GM21528 (cell line): ENCODE results near the gene RNF180.
"Not testable (repeated sequence)": the region's sequence is repeated elsewhere in the genome, so short reads cannot be mapped to it uniquely, and the experiment has no call there.

Experiments
- ATAC-seq: cut with Tn5 transposase; IDR thresholded peaks from one replicate; pipeline ENCODE4 v1.9.1; 2021; ENCODE audit warnings: mild to moderate bottlenecking, moderate library complexity; ENCODE audit not compliant: unreplicated experiment, low FRiP score

RNF180 gene

DNA sequence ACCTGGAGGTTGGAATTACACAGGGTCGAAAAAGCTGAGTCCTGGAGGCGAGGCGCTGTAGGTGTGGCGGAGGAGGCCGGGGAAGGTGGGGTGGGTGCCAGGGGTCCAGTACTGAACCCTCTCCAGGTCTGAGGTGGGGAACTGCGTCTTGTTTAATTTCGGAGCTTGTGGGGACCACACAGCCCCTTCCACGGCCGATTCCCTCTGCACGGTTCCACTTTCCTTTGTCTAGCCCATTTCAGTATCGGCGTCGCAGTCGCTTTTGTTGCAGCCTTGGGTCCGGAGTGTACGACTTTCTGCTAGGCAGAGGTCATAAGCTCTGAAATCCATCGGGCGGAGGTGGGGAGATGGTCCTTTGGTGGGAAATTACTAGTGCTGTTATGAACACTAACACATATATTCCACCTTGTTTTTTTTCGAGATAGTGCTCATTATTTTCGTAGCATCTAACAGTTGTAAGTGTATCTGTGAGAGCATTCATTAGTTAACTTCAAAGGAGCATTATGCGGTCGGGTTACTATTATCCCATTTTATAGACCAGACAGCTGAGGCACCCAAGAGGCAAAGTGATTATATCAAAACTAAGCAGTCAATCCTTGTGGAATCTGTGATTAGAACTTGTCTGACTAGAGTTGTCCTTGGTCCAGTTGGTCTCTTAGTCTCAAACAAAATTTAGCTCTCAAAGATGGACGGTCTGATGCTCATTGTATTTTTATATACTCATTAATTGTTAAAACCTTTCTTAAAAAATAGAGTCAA is 737 bp downstream of the RNF180 start:
- no peak for ATAC-seq

DNA sequence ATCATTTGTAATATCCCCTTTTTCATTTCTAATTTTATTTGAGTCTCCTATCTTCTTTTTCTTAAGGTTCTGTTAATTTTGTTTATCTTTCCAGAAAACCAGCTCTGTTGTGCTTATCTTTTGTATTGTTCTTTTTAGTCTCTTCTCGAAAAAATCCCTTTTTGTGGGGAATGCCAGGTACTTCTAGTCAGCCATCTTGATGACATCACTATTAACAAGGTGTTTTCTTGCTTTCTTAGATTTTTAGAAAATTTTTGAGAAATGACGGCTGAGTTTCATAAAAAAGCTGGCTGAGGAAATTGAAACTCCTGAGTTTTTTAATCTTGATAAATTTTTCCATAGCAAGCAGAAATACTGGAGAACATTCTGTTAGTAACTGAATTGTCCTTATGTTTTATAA is 10.7 kb downstream of the RNF180 start:
- no peak for ATAC-seq

DNA sequence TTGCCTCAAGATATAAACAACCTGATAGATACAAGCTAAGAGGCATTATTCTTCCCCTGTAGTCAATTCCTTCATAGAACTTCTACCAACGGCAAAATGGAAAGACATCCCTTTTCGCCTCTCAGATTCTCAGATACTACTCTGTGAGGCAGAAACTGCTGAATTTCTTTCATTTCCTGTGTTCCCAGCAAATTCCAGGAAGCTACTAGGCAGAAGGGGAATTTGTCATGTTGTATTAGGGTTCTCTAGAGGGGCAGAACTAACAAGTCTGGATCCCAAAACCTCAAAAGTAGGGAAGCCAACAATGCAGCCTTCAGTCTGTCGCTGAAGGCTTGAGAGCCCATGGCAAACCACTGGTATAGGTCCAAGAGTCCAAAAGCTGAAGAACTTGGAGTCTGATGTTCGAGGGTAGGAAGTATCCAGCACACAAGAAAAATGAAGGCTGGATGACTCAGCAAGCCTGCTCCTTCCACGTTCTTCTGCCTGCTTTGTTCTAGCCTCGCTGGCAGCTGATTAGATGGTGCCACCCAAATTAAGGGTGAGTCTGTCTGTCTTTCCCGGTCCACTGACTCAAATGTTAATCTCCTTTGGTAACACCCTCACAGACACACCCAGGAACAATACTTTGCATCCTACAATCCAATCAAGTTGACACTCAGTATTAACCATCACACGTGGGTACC is 15.2 kb downstream of the RNF180 start:
- no peak for ATAC-seq

DNA sequence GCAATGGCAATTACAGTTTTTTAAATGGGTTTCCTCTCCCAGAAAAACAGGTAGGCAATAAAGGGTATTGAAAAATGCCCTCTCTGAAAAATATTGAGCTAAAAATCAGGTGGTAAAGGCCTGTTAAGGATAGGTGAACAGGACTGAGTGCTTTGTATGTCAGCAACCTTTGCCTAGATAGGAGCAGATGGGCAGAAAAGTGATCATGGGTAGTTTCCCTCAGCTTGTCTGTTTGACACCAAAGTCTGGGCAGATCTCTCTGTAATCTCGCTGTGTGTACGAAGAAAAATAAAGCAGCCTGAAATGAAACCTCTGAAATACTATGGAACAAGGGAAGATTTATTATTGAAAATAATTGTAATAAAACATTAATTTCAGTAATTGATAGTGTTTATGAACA is 15.8 kb downstream of the RNF180 start:
- no peak for ATAC-seq

DNA sequence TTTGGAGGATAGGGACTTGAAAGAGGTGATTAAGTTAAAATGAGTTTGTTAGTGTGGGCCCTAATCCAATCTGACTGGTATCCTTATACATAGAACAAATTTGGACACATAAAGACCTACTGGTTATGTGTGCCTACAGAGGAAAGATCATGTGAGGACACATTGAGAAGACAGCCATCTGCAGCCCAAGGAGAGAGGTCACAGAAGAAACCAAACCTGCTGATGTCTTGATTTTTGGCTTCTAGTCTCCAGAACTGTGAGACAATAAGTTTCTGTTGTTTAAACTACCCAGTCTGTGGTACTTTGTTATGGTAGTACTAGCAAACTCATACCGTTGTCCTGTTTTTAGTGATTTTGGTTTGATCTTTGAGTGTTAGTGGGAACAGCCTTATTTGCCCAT is 18.3 kb downstream of the RNF180 start:
- no peak for ATAC-seq

DNA sequence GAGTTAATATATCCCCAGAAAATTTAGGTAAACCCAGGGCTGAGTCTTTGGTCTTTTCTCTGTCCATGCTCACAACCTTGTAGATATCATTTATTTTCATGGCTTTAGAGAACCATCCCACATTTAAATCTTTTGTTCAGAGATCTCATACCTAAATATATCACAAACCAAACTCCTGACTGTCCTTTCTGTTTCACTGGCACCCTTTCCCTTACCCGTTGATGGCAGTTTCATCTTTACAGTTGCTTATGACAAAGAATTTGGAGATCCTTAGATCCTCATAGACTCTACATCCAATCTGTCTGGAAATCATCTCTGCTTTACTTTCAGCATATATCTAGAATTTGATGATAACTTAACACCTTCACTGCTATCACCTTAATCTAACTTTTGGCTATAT is 19.2 kb downstream of the RNF180 start:
- ATAC-seq = no peak

DNA sequence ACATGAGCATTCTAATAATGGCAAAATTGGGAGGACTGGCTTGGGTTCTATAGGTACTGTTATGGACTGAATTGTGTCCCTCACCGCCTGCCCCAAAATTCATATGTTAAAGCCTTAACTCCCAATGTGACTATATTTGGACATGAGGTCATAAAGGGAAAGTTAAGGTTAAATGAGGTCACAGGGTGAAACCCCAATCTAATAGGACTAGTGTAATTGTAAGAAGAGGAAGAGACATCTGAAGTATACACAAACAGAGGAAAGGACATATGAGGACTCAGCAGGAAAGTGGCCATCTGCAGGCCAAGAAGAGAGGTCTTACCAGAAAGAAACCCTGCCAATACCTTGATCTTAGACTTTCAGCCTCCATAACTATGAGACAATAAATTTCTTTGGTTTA is 23.1 kb downstream of the RNF180 start:
- no peak for ATAC-seq

DNA sequence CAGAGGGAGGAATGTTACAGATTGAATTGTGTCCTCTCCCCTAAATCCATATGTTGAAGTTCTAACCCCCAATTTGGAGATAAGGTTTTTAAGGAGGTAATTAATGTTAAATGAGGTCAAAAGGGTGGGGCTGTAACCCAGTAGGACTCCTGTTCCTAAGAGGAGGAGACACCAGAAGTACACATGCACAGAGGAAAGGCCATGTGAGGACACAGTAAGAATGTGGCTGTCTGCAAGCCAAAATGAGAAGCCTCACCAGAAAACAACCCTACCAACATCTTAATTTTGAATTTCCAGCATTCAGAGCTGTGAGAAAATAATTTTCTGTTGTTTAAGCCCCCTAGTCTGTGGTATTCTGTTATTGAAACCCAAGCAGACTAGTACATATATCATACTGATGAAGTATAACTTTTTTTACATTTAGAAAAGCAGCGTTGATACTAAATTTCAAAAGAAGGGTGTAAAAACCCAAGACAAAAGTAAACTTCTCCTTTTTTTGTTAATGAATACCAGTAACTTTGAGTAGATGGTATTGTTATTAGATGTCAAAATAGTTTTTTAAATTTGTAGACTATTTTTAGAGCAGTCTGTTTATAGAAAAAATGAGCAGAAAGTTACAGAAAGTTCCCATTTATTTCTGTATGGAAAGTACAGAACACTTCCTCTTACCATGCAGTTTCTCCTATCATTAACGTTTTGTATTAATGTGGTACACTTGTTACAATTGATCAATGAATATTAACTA is 25.1 kb downstream of the RNF180 start:
- ATAC-seq = no peak

DNA sequence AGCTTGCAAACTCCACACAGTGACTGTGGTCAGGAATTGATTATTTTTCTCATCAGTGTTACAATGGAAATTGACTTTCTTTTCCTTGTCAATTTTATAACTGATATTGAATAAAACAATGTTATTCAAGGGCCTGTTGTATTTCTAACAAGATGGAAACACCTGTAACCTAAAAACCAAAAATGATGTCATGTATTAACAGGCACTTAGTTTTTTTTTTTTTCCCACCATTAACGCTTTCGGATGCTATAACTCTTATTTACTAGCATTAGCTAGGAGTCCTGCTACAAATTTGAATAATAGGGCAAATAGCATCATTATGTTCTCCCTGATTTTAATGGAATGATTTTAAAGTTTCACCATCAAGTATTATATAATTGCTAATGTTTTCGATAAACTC is 30.3 kb downstream of the RNF180 start:
- ATAC-seq = no peak

DNA sequence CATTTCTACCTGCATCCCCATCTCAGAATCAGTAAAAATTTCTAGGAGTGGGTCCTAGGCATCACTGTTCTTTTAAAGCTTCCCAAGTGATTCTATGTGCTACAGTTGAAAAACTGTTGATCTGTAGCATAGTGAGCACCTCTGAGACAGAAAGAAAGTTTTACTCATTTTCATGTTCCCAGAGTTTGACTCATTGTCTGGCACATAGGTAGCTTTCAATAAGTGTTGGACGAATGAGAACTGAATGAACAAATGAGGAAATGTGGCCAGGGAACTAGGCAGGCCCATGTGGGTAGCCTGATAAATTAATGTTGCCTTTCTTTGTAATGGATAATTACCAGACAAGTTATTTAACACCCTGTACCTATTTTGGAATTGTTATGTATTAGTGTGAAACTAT is 33.8 kb downstream of the RNF180 start:
- no peak for ATAC-seq

DNA sequence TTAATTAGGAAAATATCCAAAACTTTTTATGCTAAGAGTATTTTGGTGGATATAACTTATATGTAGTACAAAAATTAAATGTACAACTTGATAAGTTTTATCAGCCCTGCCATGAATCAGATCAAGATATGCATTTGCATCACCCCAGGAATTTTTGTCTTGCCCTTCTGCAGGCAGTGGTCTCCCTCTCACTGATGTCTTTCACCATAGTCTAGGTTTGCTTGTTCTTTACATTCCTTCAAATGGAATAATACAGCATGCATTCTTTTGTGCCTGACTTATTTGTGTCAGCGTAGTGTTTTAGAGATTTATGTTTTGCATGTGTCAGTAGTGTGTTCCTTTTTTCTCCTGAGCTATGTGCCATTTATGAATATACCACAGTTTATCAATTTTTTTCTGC is 36.4 kb downstream of the RNF180 start:
- no peak for ATAC-seq

DNA sequence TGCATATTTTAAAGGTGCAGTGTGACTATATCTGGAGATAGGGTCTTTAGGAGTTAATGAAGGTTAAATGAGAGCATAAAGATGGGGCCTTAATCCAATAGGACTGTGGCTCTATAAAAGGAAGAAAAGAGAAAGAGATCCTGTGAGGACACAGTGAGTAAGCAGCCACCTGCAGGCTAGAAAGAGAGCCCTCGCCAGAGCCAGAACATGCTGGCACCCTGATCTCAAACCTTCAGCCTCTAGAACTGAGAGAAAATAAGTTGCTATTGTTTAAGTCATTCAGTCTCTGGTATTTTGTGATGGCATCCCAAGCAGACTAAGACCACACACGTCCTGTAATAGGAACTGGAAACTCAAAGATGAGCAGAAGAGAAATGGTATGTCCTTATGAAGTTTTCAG is 41.0 kb downstream of the RNF180 start:
- ATAC-seq = no peak

DNA sequence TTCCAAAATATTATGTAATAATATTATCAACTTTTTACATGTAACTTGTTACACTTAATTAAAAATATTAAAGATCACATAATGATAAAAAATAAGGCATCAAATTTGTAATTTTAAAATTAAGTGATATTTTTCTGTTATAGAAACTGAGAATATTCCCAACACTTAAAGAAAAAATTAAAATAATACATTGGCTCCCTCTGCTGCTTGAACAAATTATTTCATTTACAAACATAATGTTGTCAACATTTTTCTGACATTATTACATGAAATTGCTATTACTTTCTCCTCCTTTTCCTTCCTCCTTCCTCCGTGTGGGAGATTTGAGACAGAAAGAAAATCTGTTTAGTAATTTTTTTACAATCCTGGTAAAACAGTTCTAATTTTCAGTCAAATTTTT is 42.3 kb downstream of the RNF180 start:
- no peak for ATAC-seq

DNA sequence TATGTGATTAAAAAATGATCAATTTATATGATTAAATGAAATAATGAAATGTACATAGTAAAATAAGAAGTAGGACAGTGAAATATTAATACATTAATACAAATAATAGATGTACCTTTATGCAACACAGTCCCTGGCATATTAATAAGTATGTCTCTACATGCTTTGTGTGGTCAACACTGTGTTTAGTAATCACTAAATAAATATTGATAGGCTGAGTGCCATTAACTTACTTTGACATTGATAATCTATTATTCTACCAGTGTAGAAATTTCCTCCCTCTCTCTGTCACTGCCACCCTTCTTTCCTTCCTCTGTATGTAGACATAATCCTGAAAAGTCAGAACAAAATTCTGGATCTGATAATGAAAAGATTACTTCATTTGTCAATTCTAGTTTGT is 43.7 kb downstream of the RNF180 start:
- no peak for ATAC-seq

DNA sequence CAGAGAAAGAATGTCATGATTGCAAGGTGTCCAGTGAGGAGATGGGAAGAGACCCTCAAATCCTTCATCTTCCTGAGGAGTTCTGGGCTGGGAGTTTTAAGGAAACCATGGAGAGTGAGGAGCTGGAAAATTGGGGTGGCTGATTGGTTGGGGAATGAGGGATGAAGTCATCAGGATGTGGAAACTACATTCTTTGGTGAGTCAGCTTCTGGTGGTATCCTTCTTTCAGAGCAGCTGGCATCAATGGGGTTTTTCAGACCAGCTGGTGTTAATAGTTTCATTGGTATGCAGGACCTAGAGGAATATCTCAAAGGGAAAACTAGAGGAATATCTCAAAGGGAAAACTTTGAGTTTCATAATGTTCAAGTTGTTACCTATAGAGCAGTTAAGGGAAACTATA is 45.2 kb downstream of the RNF180 start:
- ATAC-seq = no peak

DNA sequence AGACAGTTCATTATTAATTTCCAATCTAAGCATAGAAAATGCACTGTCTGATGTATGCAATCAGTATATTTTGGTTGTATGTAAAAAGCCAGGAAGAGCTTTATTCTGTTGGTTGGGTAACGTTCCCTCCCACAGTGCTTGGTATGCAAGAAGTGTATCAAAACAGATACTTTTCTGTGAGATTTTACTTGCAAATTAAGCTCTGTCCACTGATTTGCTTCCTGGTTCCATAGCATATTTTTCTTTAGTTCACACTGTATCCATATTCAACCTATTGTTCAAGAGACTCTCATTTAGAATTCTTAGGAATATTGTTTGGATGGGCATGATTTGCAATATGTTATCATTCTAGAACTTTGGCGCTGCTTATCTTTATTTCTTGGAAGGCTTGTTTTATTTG is 47.4 kb downstream of the RNF180 start:
- ATAC-seq = no peak

DNA sequence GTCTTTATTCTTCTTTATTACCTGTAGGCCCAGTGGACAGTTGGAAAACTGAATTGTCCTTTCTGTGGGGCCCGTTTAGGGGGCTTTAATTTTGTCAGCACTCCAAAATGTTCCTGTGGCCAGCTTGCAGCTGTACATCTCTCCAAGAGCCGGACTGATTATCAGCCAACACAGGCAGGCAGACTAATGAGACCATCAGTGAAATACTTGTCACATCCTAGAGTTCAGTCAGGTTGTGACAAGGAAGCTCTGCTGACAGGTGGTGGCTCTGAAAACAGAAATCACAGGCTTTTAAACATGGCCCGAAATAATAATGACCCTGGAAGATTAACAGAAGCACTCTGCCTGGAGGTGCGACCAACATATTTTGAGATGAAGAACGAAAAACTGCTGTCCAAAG is 47.9 kb downstream of the RNF180 start:
- no peak for ATAC-seq

DNA sequence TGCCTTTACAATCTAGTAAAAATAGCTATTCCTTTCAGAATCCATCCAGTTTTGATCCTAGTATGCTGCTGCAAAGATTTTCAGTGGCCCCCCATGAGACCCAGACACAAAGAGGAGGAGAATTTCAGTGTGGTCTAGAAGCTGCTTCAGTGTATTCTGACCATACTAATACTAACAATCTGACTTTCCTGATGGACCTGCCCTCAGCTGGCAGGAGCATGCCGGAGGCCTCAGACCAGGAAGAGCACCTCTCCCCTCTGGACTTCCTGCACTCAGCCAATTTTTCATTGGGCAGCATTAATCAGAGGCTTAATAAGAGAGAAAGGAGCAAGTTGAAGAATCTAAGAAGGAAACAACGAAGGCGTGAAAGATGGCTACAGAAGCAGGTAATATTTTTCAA is 48.5 kb downstream of the RNF180 start:
- ATAC-seq = no peak

DNA sequence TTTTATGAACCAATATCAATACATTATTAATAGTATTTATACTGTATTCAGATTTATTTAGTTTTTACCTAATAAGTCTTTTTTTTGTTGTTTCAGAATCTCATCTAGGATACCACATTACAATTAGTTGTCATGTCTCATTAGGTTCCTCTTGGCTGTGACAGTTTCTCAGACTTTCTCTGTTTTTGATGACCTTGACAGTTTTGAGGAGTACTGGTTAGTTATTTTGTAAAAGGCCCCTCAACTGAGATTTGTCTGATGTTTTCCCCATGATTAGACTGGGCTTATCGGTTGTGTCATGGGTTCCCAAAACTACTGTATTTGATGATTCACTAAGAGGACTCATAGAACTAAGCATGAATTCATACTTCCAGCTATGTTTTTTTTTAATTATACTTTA is 56.3 kb downstream of the RNF180 start:
- no peak for ATAC-seq

DNA sequence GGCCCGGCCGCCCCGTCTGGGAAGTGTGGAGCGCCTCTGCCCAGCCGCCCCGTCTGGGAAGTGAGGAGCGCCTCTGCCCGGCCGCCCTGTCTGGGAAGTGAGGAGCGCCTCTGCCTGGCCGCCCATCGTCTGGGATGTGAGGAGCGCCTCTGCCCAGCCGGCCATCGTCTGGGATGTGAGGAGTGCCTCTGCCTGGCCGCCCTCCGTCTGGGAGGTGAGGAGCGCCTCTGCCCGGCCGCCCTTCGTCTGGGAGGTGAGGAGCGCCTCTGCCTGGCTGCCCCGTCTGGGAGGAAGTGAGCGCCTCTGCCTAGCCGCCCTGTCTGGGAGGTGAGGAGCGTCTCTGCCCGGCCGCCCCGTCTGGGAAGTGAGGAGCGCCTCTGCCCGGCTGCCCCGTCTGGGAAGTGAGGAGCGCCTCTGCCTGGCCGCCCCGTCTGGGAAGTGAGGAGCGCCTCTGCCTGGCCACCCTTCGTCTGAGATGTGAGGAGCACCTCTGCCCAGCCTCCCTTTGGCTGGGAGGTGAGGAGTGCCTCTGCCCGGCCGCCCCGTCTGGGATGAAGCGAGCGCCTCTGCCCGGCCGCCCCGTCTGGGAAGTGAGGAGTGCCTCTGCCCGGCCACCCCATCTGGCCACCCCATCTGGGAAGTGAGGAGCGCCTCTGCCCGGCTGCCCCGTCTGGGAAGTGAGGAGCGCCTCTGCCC is 59.8 kb downstream of the RNF180 start:
- ATAC-seq = not testable (repeated sequence)

DNA sequence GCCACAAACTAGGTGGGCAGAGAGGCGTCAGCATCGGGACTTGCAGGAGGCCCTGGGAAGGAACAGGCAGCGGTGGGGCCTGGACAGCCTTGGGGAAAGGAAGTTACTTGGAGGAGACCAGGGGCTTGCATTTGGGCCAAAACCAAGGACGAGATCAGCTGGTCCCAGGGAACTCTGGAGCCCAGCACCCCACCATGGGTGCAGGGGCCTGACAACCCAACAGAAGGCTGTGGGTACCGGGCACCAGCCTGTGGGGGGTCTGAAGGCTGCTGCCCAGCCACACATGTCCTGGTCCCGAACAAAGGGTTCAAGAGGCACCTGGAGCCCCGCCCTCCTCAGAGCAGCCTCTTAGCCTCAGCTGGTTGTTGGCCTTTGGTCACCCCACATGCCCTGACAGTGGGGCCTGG is 61.5 kb downstream of the RNF180 start:
- ATAC-seq = not testable (repeated sequence)
